H1 (cell line): ENCODE results near the gene CNFN. TPM values are rescaled to one million over a fixed set of nuclear protein-coding genes. Genes with fewer than 3 reads are reported as not detected.
A peak's percentile ranks its signal among the peaks of the same experiment; 100 is the strongest.

ENCODE experiments used
- CTCF ChIA-PET: fragments of 300-600 bp; sonication (Branson Sonifier 250); formaldehyde crosslinking; loops from one replicate; lab custom pipeline; 2021; ENCODE audit not compliant: partially characterized antibody; lab: Charles Lee
- POLR2A ChIA-PET: fragments of 300-600 bp; sonication (Branson Sonifier 250); formaldehyde crosslinking; loops from one replicate; lab custom pipeline; 2021; ENCODE audit warnings: inconsistent platforms; ENCODE audit not compliant: partially characterized antibody; lab: Charles Lee
- DNase-seq, 2 experiments: peaks; one replicate each; pipeline versions ENCODE4 v3.0.0 to v3.0.0-alpha.2; 2010 to 2022; ENCODE audit warnings: low spot score in 2 of 2, low read depth in 1 of 2, mixed read lengths in 1 of 2
- FAIRE-seq: peaks from 2 replicates; lab custom pipeline; 2011; peaks lifted over from hg19 to GRCh38; lab: Jason Lieb, UNC
- H2AFZ ChIP-seq: 2 replicates; pipeline ENCODE4 v1.8.1; 2012; ENCODE audit warnings: low read length, inconsistent platforms
- H2AK5ac ChIP-seq: 2 replicates; pipeline ENCODE4 v1.6.1; 2013; ENCODE audit warnings: low read depth, low read length
- H2BK120ac ChIP-seq: replicated peaks from 2 replicates; pipeline ENCODE3; 2013; ENCODE audit warnings: low read depth, low read length, inconsistent platforms
- H2BK12ac ChIP-seq: 2 replicates; pipeline ENCODE4 v1.6.1; 2013; ENCODE audit warnings: low read depth, low read length
- H2BK15ac ChIP-seq: 2 replicates; pipeline ENCODE4 v1.6.1; 2013; ENCODE audit warnings: low read length
- H2BK20ac ChIP-seq: 2 replicates; pipeline ENCODE4 v1.6.1; 2013; ENCODE audit warnings: low read length
- H2BK5ac ChIP-seq: 2 replicates; pipeline ENCODE4 v1.6.1; 2013; ENCODE audit warnings: low read depth, low read length
- H3K14ac ChIP-seq: 2 replicates; pipeline ENCODE4 v1.6.1; 2013; ENCODE audit warnings: inconsistent platforms; ENCODE audit not compliant: insufficient read length
- H3K18ac ChIP-seq: 2 replicates; pipeline ENCODE4 v1.6.1; 2013; ENCODE audit warnings: low read length; ENCODE audit errors: extremely low read depth
- H3K23ac ChIP-seq: 2 replicates; pipeline ENCODE4 v1.6.1; 2013; ENCODE audit warnings: inconsistent platforms; ENCODE audit not compliant: insufficient read length
- H3K23me2 ChIP-seq: 2 replicates; pipeline ENCODE4 v1.6.1; 2013; ENCODE audit warnings: low read depth, low read length
- H3K27ac ChIP-seq: 2 replicates; pipeline ENCODE4 v1.6.1; 2011; ENCODE audit warnings: low read depth, low read length, inconsistent platforms
- H3K27me3 ChIP-seq, 4 experiments: replicated peaks in 1 of 4; 1 replicate in 1 of 4; 2 replicates in 3 of 4; pipeline versions ENCODE4 v1.6.1 to v1.8.1; 2011 to 2013; ENCODE audit warnings: low read length in 3 of 4, mild to moderate bottlenecking in 3 of 4, inconsistent platforms in 2 of 4, mixed read lengths in 2 of 4, moderate library complexity in 1 of 4; ENCODE audit not compliant: control insufficient read depth in 3 of 4, insufficient read depth in 3 of 4; ENCODE audit errors: extremely low read depth in 1 of 4
- H3K36me3 ChIP-seq, 4 experiments: 2 replicates each; pipeline versions ENCODE4 v1.6.1 to v1.8.1; 2011 to 2013; ENCODE audit warnings: mild to moderate bottlenecking in 4 of 4, low read length in 3 of 4, moderate library complexity in 2 of 4, control low read depth in 1 of 4, inconsistent platforms in 1 of 4; ENCODE audit not compliant: insufficient read depth in 4 of 4, control insufficient read depth in 2 of 4
- H3K4ac ChIP-seq: replicated peaks from 2 replicates; pipeline ENCODE3; 2013; ENCODE audit warnings: low read length, low read depth, mixed read lengths, inconsistent platforms; ENCODE audit not compliant: insufficient read length
- H3K4me1 ChIP-seq, 4 experiments: replicated peaks in 1 of 4; 1 replicate in 1 of 4; 2 replicates in 3 of 4; pipeline versions ENCODE4 v1.6.1 to v1.8.1; 2011 to 2013; ENCODE audit warnings: low read length in 3 of 4, inconsistent platforms in 2 of 4, mixed read lengths in 1 of 4; ENCODE audit not compliant: insufficient read depth in 4 of 4, control insufficient read depth in 3 of 4
- H3K4me2 ChIP-seq, 2 experiments: 2 replicates each; pipeline versions ENCODE4 v1.6.1 to v1.8.1; 2011 to 2013; ENCODE audit warnings: low read depth in 2 of 2, low read length in 2 of 2, control low read depth in 1 of 2, inconsistent platforms in 1 of 2, mild to moderate bottlenecking in 1 of 2; ENCODE audit not compliant: insufficient read depth in 1 of 2
- H3K4me3 ChIP-seq, 4 experiments: fragments of 200-600, 300-600 bp in 1 of 4; sonication (generic), shearing (Covaris generic), sonication (Bioruptor Twin) in 1 of 4; 2 replicates each; pipeline versions ENCODE4 v1.5.1 to v1.8.1; 2011 to 2016; ENCODE audit warnings: low read length in 4 of 4, low read depth in 3 of 4, control low read depth in 2 of 4, inconsistent platforms in 2 of 4, mild to moderate bottlenecking in 2 of 4, mixed read lengths in 1 of 4, moderate library complexity in 1 of 4; ENCODE audit not compliant: insufficient read depth in 2 of 4; ENCODE audit errors: extremely low read depth in 1 of 4
- H3K56ac ChIP-seq: replicated peaks from 2 replicates; pipeline ENCODE3; 2013; ENCODE audit warnings: low read depth, mild to moderate bottlenecking, mixed read lengths, low read length, inconsistent platforms; ENCODE audit not compliant: insufficient read length
- H3K79me1 ChIP-seq: 2 replicates; pipeline ENCODE4 v1.6.1; 2013; ENCODE audit warnings: low read depth, low read length, control low read depth
- H3K79me2 ChIP-seq, 2 experiments: 2 replicates each; pipeline versions ENCODE4 v1.6.1 to v1.8.1; 2012 to 2013; ENCODE audit warnings: low read length in 2 of 2, mild to moderate bottlenecking in 2 of 2, inconsistent platforms in 1 of 2; ENCODE audit not compliant: insufficient read depth in 2 of 2, control insufficient read depth in 1 of 2
- H3K9ac ChIP-seq, 4 experiments: replicated peaks in 1 of 4; 1 replicate in 1 of 4; 2 replicates in 3 of 4; pipeline versions ENCODE4 v1.6.1 to v1.8.1; 2011 to 2013; ENCODE audit warnings: low read depth in 3 of 4, low read length in 3 of 4, control low read depth in 2 of 4, mild to moderate bottlenecking in 2 of 4, moderate library complexity in 2 of 4, inconsistent platforms in 1 of 4; ENCODE audit errors: extremely low read depth in 1 of 4
- H3K9me3 ChIP-seq, 2 experiments: 2 replicates each; pipeline versions ENCODE4 v1.6.1 to v1.8.1; 2012 to 2013; ENCODE audit warnings: mild to moderate bottlenecking in 2 of 2, moderate library complexity in 2 of 2, control low read depth in 1 of 2, inconsistent platforms in 1 of 2, low read depth in 1 of 2, low read length in 1 of 2, mixed read lengths in 1 of 2; ENCODE audit not compliant: insufficient read depth in 2 of 2
- H4K20me1 ChIP-seq, 2 experiments: replicated peaks in 1 of 2; 2 replicates each; pipeline versions ENCODE3 to v1.8.1; 2011 to 2013; ENCODE audit warnings: inconsistent platforms in 2 of 2, low read length in 2 of 2, mild to moderate bottlenecking in 1 of 2; ENCODE audit not compliant: insufficient read depth in 2 of 2, control insufficient read depth in 1 of 2
- H4K5ac ChIP-seq: 2 replicates; pipeline ENCODE4 v1.6.1; 2013; ENCODE audit warnings: low read length, low read depth, mixed read lengths, inconsistent platforms; ENCODE audit not compliant: insufficient read length
- H4K8ac ChIP-seq: 2 replicates; pipeline ENCODE4 v1.8.0; 2013; ENCODE audit warnings: mild to moderate bottlenecking, moderate library complexity, low read length, inconsistent platforms; ENCODE audit not compliant: insufficient read depth; ENCODE audit errors: extremely low read depth
- H4K91ac ChIP-seq: replicated peaks from 2 replicates; pipeline ENCODE3; 2013; ENCODE audit warnings: low read length, mixed read lengths, inconsistent platforms; ENCODE audit not compliant: insufficient read length
- CBX8 ChIP-seq: fragments of 300-800, 300-1000 bp; sonication (generic); IDR thresholded peaks from 2 replicates; pipeline ENCODE4 v1.7.1; 2016; ENCODE audit warnings: low read depth, low read length, borderline replicate concordance
- WGBS, 2 experiments: shearing (Covaris generic) in 1 of 2; methylation state at CpG; one replicate each; pipeline versions ENCODE4 v1.1.6 to v1.1.7; 2013 to 2015; ENCODE audit warnings: low lambda C conversion rate in 2 of 2, mixed read lengths in 2 of 2, inconsistent platforms in 1 of 2, low coverage in 1 of 2, missing lambda C conversion rate in 1 of 2; ENCODE audit not compliant: insufficient replicate concordance in 2 of 2, insufficient coverage in 1 of 2, insufficient read length in 1 of 2; ENCODE audit errors: extremely low coverage in 1 of 2, missing lambda C conversion rate in 1 of 2; 5-methylcytosine and 5-hydroxymethylcytosine counted together
- polyA plus RNA-seq, 7 experiments: library from polyadenylated mRNA; depleted of rRNA in 3 of 7; stranded (reverse) in 5 of 7; unstranded in 2 of 7; fragments of >200 nt in 5 of 7; fragments of 200-250 nt in 2 of 7; gene quantifications; 1 replicate in 5 of 7; 2 replicates in 1 of 7; 4 replicates in 1 of 7; pipeline versions ENCODE4 v1.2.1 to v1.2.3, GENCODE V29; 2011 to 2013; ENCODE audit warnings: missing spikeins in 2 of 7, mixed read lengths in 2 of 7
- total RNA-seq: library from RNA; stranded (reverse); fragmentation: NEBNext Ultra II Directional; extraction: Animal tissue kit (Norgen Biotek cat#: 25700); gene quantifications from 2 replicates; pipeline ENCODE4 v1.2.1, GENCODE V29; 2021

Gene CNFN
- total and polyA plus RNA-seq, 2 of the 8 experiments (the other 6 are each of a cell fraction or from before 2014, with no cell fraction given) = 8.9 to 31.5 TPM

DNA sequence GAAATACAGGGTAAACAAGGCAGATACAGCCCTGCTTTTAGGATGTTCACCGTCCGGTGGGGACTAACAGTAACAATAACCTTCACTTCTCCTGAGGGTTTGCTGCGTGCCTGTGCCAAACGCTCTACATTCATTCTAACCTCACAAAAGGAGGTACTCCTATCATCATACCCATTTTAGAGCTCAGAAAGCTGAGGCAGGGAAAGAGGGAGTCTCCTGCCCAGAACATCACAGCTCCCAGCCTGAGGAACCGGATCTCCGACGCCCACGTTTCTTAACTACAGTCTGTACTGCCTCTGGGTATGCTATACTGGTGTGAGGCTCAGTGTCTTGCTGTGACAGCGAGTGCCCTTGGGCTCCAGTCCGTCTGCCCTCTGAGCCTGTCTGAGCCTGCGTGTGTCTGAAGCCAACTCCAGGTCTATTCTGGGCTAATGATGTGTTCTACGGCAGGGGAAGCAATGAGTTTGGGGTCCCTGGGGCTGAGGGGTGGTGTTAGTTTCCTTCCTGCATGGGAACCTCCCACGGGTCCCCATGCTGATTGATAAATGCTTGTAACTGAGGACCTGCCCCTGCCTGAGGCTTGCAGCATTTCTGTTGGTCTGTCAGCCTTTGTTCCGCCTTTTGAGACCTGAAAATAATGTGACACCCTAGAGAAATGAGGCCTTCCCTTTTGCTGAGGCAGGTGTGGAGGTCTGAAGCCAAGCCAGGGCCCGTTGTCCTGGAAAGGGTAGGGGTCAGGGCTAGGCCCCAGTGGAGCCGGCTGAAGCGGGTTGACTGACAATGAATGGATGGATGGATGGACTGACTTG, 32.2 kb upstream of the CNFN start:
- Histone ChIP-seq H2BK5ac (no peak overlapping the region), H3K36me3 (no peaks in the 10 kb centered on the region), H3K4me2 (peak overlapping the region; percentile 77 to 89), H4K20me1 (peaks cover 7 to 16% of the 10 kb centered on the region in 2 experiments), H3K18ac (no peak overlapping the region), H3K79me1 (no peaks in the 10 kb centered on the region), H3K27ac (no peak overlapping the region), H3K56ac (no peak overlapping the region), H2AK5ac (no peak overlapping the region), H3K79me2 (no peaks in the 10 kb centered on the region), H3K23ac (no peak overlapping the region), H4K8ac (peak overlapping the region; percentile 66; the same call in 1 of the 2 replicates), H2BK120ac (no peak overlapping the region), H3K9ac (no peak overlapping the region), H3K4me1 (peaks cover 0 to 13% (median 4%) of the 10 kb centered on the region in 4 experiments; a peak in 5 of 7 replicates), H2BK20ac (no peak overlapping the region), H3K9me3 (peaks cover 4 to 9% of the 10 kb centered on the region in 2 experiments), H4K91ac (no peak overlapping the region), H3K23me2 (peaks cover 7% of the 10 kb centered on the region; the same call in 1 of the 2 replicates), H4K5ac (no peak overlapping the region), H3K4ac (no peak overlapping the region), H2BK15ac (peak overlapping the region; percentile 88), H2BK12ac (peak overlapping the region; percentile 80; the same call in 1 of the 2 replicates), H3K14ac (no peak overlapping the region), H3K27me3 (peaks cover 13 to 41% (median 35%) of the 10 kb centered on the region in 4 experiments), H3K4me3 (peak overlapping the region; percentile 58 to 68 (median 64)), H2AFZ (no peak overlapping the region)
- ChIA-PET CTCF (interaction anchor here (0.5 to 10.3 kb wide), 7 partner anchors 13 to 1631 kb away, joined by 3 to 101 read pairs (median 16); partner anchors contain the start of gene CXCL17), POLR2A (interaction anchor here (0.5 to 3.1 kb wide), 10 partner anchors 10 to 52 kb away, joined by 3 to 24 read pairs (median 6); no protein-coding TSS in a partner anchor)
- WGBS, 2 experiments = 87% methylated on average over 17 of the region's 17 CpGs; no CpG with 5 or more reads in 1 of the 2 experiments
- DNase-seq = no peak
- FAIRE-seq = no peak
- no peak for TF ChIP-seq CBX8
